ENCODE results near the gene CDH4.

GRCh38 chr20:61289166-61289565, 37.1 kb downstream of the CDH4 start:
- no peak for TF ChIP-seq CTCF (IDR thresholded peaks at IDR 0.05)
- no peak for TF ChIP-seq EP300 (IDR thresholded peaks at IDR 0.05)
- no peak for TF ChIP-seq POLR2AphosphoS5 (IDR thresholded peaks at IDR 0.05)
- TF ChIP-seq POLR2A (IDR thresholded peaks at IDR 0.05) = no peak

Data from sigmoid colon (tissue), 4 donors.